HL-60/S4 treated with phorbol 12-myristate 13-acetate at 8.2 ng/mL for 4 days and 3 days (cell line): Measurements from ENCODE around the gene ATL2.

ENCODE experiments used
- in situ Hi-C: fragments of 300-500 bp; cut with MboI; formaldehyde crosslinking; loops from 2 replicates; pipeline ENCODE4 v1.15.0; 2022; ENCODE audit warnings: low sequenced_read_pairs

ATL2 gene

GRCh38 chr2:38336621-38337020 lies 40.5 kb downstream of the ATL2 start:
- in situ Hi-C loops, result no loop called here

- in situ Hi-C loops, result no loop called here
These were observed 46.3 kb downstream of the ATL2 start for GRCh38 chr2:38330754-38331153.

GRCh38 chr2:38327580-38327979 lies 49.5 kb downstream of the ATL2 start:
- in situ Hi-C loops, result no loop called here

GRCh38 chr2:38323623-38324022 lies 53.5 kb downstream of the ATL2 start:
- in situ Hi-C loops, result loop anchor here (25.0 kb wide), 1 partner anchor 414 kb away; no protein-coding TSS in a partner anchor

GRCh38 chr2:38322224-38322914 lies 54.7 kb downstream of the ATL2 start:
- in situ Hi-C loops, result loop anchor here (25.0 kb wide), 1 partner anchor 415 kb away; no protein-coding TSS in a partner anchor

- in situ Hi-C loops, result loop anchor here (10.0 to 25.0 kb wide), 2 partner anchors 186 to 418 kb away; no protein-coding TSS in a partner anchor
These were observed 57.8 kb downstream of the ATL2 start for GRCh38 chr2:38319240-38319639.

GRCh38 chr2:38317725-38318124 lies 59.3 kb downstream of the ATL2 start:
- in situ Hi-C loops, result loop anchor here (10.0 to 25.0 kb wide), 2 partner anchors 187 to 420 kb away; no protein-coding TSS in a partner anchor

GRCh38 chr2:38315707-38316333 lies 61.3 kb downstream of the ATL2 start:
- in situ Hi-C loops, result loop anchor here (10.0 to 25.0 kb wide), 2 partner anchors 189 to 421 kb away; no protein-coding TSS in a partner anchor

- in situ Hi-C loops, result loop anchor here (25.0 kb wide), 1 partner anchor 428 kb away; no protein-coding TSS in a partner anchor
These were observed 68.3 kb downstream of the ATL2 start for GRCh38 chr2:38308821-38309220.

- in situ Hi-C loops, result loop anchor here (25.0 kb wide), 1 partner anchor 435 kb away; no protein-coding TSS in a partner anchor
These were observed 74.9 kb downstream of the ATL2 start for GRCh38 chr2:38301969-38302702.

- in situ Hi-C loops, result loop anchor here (25.0 kb wide), 1 partner anchor 436 kb away; no protein-coding TSS in a partner anchor
These were observed 75.6 kb downstream of the ATL2 start for GRCh38 chr2:38301340-38301968.

GRCh38 chr2:38298539-38298938 lies 78.5 kb downstream of the ATL2 start:
- in situ Hi-C loops, result no loop called here

GRCh38 chr2:38296197-38296780 lies 80.8 kb downstream of the ATL2 start:
- in situ Hi-C loops, result no loop called here

- in situ Hi-C loops, result no loop called here
These were observed 82.5 kb downstream of the ATL2 start for GRCh38 chr2:38294597-38294996.

- in situ Hi-C loops, result no loop called here
These were observed 83.8 kb downstream of the ATL2 start for GRCh38 chr2:38293152-38293865.

- in situ Hi-C loops, result no loop called here
These were observed 86.7 kb downstream of the ATL2 start for GRCh38 chr2:38290332-38290731.

GRCh38 chr2:38284971-38285370 lies 92.1 kb downstream of the ATL2 start:
- in situ Hi-C loops, result no loop called here

- in situ Hi-C loops, result no loop called here
These were observed 95.9 kb downstream of the ATL2 start for GRCh38 chr2:38281095-38281742.

GRCh38 chr2:38279201-38279600 lies 97.9 kb downstream of the ATL2 start:
- in situ Hi-C loops, result loop anchor here (10.0 kb wide), 1 partner anchor 294 kb away; no protein-coding TSS in a partner anchor
